Posterior vena cava (tissue), 2 donors: Measurements from ENCODE around the gene NCOR1. TPM values are rescaled to one million over a fixed set of nuclear protein-coding genes. Genes with fewer than 3 reads are reported as not detected.
"Not testable (repeated sequence)": the region's sequence is repeated elsewhere in the genome, so short reads cannot be mapped to it uniquely, and the experiment has no call there.

Experiments
- DNase-seq: peaks from one replicate; pipeline ENCODE4 v3.0.0-alpha.2; 2020; ENCODE audit warnings: low spot score
- intact Hi-C, 2 donors: fragments of 100-400 bp; cut with DNase I; formaldehyde crosslinking; loops; one replicate each; pipeline versions ENCODE4 v1.14.1 to v1.14.2; 2022 to 2023
- total RNA-seq, 2 donors: library from RNA; stranded (reverse); fragmentation: NEBNext Ultra II Directional; extraction: Animal tissue kit (Norgen Biotek cat#: 25700); gene quantifications; one replicate each; pipeline ENCODE4 v1.2.1, GENCODE V29; 2021
- donor health status: DM: yes; HTN: yes; CAD: no.
- donor health status: DM: yes; HTN: yes; CAD: no.

NCOR1 gene
- total RNA-seq, 2 donors from 2014 or later = 97.0 to 108 TPM

GRCh38 chr17:16066125-16066524 is 149.2 kb downstream of the NCOR1 start:
- no peak for DNase-seq
- intact Hi-C loops = loop anchor here in 1 of 2 donors (2.0 kb wide), 1 partner anchor 21 kb away; no protein-coding TSS in a partner anchor

- intact Hi-C loops = no loop called here
- no peak for DNase-seq
These were observed 153.7 kb downstream of the NCOR1 start for GRCh38 chr17:16061631-16062030.

GRCh38 chr17:16055139-16055538 is 160.2 kb downstream of the NCOR1 start:
- DNase-seq, intact Hi-C loops: not testable (repeated sequence)

GRCh38 chr17:16052486-16052885 is 162.8 kb downstream of the NCOR1 start:
- DNase-seq = no peak
- intact Hi-C loops = no loop called here

- intact Hi-C loops = no loop called here
- no peak for DNase-seq
These were observed 164.5 kb downstream of the NCOR1 start for GRCh38 chr17:16050844-16051243.

DNA sequence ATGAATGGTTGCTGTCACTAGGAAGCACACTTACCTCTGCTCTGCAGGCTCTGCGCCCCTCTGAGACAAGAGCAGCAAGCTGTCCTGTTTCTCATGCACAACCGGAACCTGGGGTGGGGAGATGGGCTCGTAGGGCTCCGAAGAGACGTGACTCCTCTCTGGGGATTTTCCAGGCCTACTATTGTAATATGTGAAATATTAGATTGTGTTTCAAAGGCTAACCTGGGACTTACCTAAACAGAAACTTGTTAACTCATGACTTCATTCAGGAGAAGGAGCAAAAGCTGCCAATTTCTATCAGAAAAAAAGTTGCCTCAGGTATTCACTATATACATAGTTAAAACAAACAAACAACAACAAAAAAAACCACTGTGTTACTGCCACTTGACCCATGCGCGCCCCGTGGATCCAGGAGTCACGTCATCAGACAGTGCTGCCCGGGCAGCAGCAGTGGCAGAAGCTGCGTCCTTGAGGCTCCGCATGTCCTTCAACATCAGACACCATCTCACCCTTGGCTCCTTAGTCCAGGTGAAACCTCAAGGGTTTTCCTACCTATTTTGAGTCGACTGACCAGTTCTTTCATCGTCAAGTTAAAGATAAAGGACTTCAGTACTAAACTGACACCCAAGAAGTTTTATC is 166.4 kb downstream of the NCOR1 start:
- DNase-seq = no peak
- intact Hi-C loops = no loop called here

DNA sequence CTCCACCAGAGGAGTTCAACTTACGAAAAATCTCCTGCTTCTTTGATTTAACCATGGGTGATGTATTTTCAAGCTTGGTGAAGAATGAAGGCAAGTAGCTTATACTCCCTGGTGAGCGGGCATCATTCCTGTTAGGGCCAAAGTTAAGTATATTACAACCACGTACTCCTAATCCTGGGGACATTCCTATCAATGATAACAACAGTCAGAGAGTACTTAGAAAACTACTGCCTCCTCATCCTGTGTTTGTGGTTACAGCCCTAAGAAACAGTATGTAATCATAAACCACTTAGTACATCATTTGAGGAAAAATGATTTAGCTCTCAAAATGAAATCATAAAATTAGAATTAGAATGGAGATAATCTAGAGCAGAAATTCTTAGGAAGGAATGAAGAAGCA is 168.4 kb downstream of the NCOR1 start:
- DNase-seq = no peak
- intact Hi-C loops = no loop called here

GRCh38 chr17:16044487-16044886 is 170.8 kb downstream of the NCOR1 start:
- intact Hi-C loops = loop anchor here in 1 of 2 donors (2.0 kb wide), 1 partner anchor 22 kb away; no protein-coding TSS in a partner anchor
- DNase-seq = no peak

GRCh38 chr17:16040710-16041251 is 174.6 kb downstream of the NCOR1 start:
- intact Hi-C loops = no loop called here
- no peak for DNase-seq

DNA sequence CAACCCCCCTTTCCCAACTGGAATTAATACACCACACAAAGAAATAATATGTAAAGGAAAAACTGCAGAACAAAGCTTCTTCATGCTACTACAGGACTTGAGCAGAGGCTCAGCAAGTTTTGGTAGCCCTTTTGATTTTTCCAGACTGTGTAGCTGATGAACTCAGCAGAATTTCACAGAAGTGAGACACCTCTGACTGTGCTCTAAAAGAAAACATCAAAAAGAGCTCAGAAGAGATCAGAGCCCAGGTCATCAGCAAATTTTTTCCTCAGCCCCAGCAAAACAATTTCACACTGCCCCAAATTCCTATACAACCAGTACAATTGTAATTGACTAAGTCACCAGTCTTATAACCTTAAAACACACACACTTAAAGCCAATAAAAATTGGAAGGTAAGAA is 177.7 kb downstream of the NCOR1 start:
- no peak for DNase-seq
- intact Hi-C loops = no loop called here

GRCh38 chr17:16036261-16036660 is 179.1 kb downstream of the NCOR1 start:
- intact Hi-C loops = no loop called here
- DNase-seq = no peak

GRCh38 chr17:16033729-16034349 is 181.5 kb downstream of the NCOR1 start:
- no peak for DNase-seq
- intact Hi-C loops = no loop called here

GRCh38 chr17:16027708-16028584 is 187.4 kb downstream of the NCOR1 start:
- no peak for DNase-seq
- intact Hi-C loops = no loop called here

- no peak for DNase-seq
- intact Hi-C loops = no loop called here
These were observed 188.4 kb downstream of the NCOR1 start for GRCh38 chr17:16026895-16027294.

DNA sequence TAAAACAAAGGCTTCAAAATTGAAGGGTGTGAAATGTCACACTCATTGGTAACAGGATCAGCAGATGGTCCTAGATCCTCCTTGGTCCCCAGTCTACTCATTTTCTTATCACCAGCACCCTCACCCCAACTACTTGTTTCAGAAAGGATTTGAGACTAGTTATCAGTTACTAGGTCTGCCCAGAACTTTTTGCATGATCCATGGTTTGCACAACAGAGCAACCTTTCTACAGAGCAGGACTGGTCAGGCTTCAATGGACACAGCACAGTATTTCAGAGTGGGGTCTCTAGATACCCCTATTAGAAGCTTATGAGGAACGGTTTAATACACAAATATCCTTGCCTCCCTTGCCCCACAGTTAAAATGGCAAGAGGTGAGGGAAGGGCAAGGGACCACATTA is 190.1 kb downstream of the NCOR1 start:
- DNase-seq = no peak
- intact Hi-C loops = no loop called here

- DNase-seq = no peak
- intact Hi-C loops = no loop called here
These were observed 191.5 kb downstream of the NCOR1 start for GRCh38 chr17:16023881-16024280.

DNA sequence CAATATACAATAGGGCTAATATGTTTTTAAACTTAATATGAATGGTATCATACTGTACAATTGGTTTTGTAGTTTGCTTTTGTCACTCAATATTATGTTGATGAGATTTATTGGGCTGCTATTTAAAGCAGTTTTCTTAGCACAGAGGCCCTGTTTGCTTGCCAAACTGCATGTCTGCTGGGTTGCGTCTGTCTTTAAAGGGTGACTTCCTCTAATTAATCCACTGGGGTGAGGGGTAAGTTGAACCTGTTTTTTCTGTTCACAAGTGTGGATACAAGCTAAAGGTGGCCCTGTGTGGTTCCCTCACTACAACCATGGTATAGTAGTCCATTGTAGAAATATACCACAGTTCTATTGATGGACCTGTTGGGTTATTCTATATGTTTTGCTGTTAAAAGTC is 196.0 kb downstream of the NCOR1 start:
- intact Hi-C loops = no loop called here
- DNase-seq = no peak

DNA sequence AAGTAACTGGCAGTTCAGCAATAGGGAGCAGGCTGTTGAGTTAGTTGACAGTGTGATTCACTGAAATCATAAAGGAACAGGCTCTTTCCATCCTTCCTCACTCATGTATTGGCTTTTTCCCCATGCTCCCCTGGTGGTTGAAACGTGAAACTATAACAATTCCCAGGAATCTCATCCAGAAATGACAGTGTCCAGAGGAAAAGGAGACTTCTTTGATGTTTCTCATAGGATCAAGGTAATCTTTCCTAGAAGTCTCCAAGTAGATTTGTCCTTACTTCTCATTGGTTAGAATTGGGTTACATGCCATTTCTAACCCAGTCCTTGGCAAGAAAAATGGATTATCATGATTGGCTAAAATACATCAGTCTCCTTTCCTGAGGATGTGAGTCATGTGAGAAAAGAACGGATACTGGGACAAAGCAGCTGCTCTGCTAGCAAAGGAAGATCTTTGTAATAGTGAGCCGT is 201.4 kb downstream of the NCOR1 start:
- intact Hi-C loops = no loop called here
- no peak for DNase-seq

- DNase-seq = no peak
- intact Hi-C loops = no loop called here
These were observed 207.9 kb downstream of the NCOR1 start for GRCh38 chr17:16007439-16007838.

DNA sequence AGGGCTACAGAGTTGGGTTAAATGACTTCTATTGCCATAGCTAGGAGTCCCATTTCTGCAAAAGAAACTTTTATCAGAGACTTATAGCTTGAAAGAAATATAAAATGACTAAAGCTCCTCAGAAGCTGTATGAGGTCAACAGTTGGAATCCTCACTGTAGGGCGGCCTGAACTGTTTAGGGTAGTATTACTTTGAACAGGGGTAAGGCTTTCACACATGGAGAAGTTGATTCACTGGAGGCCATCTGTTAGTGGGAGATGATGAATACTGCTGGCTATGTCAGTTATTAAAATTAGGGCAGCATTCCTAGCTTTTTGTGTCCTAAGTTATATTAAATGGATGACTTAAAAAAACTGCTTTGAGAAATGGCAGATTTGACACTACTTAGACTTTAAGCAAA is 209.7 kb downstream of the NCOR1 start:
- intact Hi-C loops = no loop called here
- DNase-seq = no peak
